GM23338 (cell line): ENCODE measurements around the gene MAP2K5.

ENCODE experiments used
- EZH2phosphoT487 ChIP-seq: fragments of 200-600 bp; sonication (generic); IDR thresholded peaks from one replicate; pipeline ENCODE4 v1.8.1; 2018; ENCODE audit warnings: antibody characterized with exemption; ENCODE audit not compliant: unreplicated experiment
- POLR2AphosphoS5 ChIP-seq: IDR thresholded peaks from 2 replicates; pipeline ENCODE4 v1.6.1; 2016; ENCODE audit warnings: antibody characterized with exemption, low read depth
- TF ChIP-seq, protein P1 (sequence below), 2 experiments: fragments of 200-600 bp in 1 of 2; sonication (generic) in 1 of 2; conservative IDR thresholded peaks; 2 replicates each; pipeline versions ENCODE4 v1.5.1 to v1.6.1; 2016 to 2017; ENCODE audit warnings: antibody characterized with exemption in 2 of 2, low read depth in 2 of 2, mild to moderate bottlenecking in 2 of 2, moderate library complexity in 1 of 2

DNA sequence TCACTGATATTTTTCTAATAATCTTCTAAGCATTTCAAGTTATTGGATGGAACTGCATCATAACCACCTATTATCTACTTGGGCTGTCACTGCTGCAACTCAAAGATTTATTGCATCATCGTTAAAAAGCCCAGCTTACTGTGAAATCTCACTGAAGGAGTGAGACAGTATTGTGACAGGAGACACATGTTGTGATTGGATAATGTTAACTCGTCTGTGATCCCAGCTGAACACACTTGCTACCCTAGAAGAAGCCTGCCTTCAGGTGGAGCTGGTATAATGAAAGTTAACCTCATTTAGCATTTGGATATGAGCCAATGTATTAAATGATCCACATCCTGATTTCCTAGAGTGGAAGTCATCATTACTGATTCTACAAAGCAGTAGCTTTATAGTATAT lies 138.1 kb downstream of the MAP2K5 start:
- TF ChIP-seq EZH2phosphoT487 (no peak), POLR2AphosphoS5 (no peak)
- TF ChIP-seq, protein P1, sequence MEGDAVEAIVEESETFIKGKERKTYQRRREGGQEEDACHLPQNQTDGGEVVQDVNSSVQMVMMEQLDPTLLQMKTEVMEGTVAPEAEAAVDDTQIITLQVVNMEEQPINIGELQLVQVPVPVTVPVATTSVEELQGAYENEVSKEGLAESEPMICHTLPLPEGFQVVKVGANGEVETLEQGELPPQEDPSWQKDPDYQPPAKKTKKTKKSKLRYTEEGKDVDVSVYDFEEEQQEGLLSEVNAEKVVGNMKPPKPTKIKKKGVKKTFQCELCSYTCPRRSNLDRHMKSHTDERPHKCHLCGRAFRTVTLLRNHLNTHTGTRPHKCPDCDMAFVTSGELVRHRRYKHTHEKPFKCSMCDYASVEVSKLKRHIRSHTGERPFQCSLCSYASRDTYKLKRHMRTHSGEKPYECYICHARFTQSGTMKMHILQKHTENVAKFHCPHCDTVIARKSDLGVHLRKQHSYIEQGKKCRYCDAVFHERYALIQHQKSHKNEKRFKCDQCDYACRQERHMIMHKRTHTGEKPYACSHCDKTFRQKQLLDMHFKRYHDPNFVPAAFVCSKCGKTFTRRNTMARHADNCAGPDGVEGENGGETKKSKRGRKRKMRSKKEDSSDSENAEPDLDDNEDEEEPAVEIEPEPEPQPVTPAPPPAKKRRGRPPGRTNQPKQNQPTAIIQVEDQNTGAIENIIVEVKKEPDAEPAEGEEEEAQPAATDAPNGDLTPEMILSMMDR (conservative IDR thresholded peaks at IDR 0.05; ENCODE audit: low read depth in 2 of 2): no peak
